Measurements from ENCODE around the gene HILPDA. TPM values are rescaled to one million over a fixed set of nuclear protein-coding genes. Genes with fewer than 3 reads are reported as not detected.
"Not testable (repeated sequence)": the region's sequence is repeated elsewhere in the genome, so short reads cannot be mapped to it uniquely, and the experiment has no call there.

Gene HILPDA
- total and polyA plus RNA-seq, 12 donors, result 4.5 to 65.0 (median 6.7) TPM

DNA sequence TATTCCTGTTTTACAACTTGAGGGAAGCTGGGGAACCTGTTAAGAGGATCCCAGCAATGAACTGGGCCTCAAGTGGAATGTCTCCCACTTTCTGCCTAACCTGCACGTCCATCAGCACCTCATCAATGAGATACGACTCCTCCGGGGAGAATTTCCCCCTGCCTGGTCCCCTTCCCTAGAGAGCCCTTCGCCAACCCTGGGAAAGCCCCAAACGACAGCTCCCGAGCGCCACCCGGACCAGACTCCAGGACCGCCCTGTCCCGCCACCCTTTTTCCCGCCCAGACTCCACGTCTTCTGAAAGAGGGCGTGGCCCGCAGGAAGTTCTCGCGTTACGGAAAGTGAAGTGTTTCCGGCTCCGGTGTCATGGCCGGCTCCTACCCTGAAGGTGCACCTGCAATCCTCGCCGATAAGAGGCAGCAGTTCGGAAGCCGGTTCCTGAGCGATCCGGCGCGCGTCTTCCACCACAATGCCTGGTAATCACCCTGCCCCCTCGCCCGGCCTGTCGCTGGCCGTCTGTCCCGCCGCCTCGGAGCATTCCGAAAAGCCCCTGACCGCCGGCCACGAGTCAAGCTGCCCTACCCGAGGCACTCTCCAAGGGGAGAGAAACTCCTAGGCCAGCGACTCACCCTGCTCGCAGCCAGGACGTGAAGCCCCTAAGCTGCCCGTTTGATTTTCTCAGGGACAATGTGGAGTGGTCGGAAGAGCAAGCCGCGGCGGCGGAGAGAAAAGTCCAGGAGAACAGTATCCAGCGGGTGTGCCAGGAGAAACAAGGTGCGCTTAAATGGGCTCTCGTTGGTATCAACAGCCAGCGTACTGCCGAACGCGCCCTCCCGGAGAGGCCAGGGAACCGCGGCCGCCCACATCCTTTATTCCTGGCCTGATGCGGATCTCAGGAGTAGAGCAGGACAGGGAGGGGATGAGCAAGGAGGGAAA lies 21.0 kb downstream of the HILPDA start, which contains the start of gene METTL2B:
TSS of gene METTL2B (plus strand) at position 347 of the 934 bp plus-strand sequence. CDS start at position 365, 18 bp downstream.
- peak within 1 kb of the TSS in 9 of 10 donors; percentile 59 to 90 (median 84) for H3K27ac ChIP-seq
- not testable (repeated sequence) for H3K27me3 ChIP-seq, H3K9me3 ChIP-seq
- peaks cover 0 to 30% (median 8%) of the 10 kb centered on the region in 9 donors for H3K36me3 ChIP-seq
- DNase-seq, result peak; percentile 86 to 93
- peaks cover 0 to 21% (median 16%) of the 10 kb centered on the region in 9 donors for H3K4me1 ChIP-seq
- intact Hi-C loops (cut with DNase I), result loop anchor here in 4 of 10 donors (5.0 to 10.0 kb wide), 3 partner anchors 56 to 406 kb away; no protein-coding TSS in a partner anchor
- WGBS, 2 donors, result 1% methylated on average over 62 of the region's 62 CpGs
- ATAC-seq, result peak; percentile 97 to 99 (median 99)
- H3K4me3 ChIP-seq, result peak within 1 kb of the TSS; percentile 55 to 90 (median 80)
- TF ChIP-seq, protein P1, sequence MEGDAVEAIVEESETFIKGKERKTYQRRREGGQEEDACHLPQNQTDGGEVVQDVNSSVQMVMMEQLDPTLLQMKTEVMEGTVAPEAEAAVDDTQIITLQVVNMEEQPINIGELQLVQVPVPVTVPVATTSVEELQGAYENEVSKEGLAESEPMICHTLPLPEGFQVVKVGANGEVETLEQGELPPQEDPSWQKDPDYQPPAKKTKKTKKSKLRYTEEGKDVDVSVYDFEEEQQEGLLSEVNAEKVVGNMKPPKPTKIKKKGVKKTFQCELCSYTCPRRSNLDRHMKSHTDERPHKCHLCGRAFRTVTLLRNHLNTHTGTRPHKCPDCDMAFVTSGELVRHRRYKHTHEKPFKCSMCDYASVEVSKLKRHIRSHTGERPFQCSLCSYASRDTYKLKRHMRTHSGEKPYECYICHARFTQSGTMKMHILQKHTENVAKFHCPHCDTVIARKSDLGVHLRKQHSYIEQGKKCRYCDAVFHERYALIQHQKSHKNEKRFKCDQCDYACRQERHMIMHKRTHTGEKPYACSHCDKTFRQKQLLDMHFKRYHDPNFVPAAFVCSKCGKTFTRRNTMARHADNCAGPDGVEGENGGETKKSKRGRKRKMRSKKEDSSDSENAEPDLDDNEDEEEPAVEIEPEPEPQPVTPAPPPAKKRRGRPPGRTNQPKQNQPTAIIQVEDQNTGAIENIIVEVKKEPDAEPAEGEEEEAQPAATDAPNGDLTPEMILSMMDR (IDR thresholded peaks at IDR 0.05), result peak in 8 of 9 donors; percentile 13 to 51 (median 40)

DNA sequence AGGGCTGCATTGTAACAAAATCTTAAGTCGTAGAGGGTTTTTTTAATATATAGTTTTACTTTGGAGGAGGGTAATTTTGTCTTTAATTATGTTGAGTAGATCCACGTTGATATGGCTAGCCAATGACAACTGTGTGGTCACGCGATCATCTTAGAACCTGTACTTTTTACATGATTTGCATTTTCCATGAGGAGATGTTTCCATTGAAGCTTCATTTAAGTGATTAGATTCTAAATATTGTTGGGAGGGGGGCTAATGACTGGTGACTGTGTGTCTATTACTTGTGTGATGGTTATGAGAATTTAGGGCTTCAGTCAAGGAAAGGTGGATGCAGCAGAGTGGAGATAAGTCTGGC lies 21.6 kb downstream of the HILPDA start:
- intact Hi-C loops (cut with DNase I), result loop anchor here in 4 of 10 donors (5.0 to 10.0 kb wide), 3 partner anchors 55 to 405 kb away; no protein-coding TSS in a partner anchor
- not testable (repeated sequence) for H3K27me3 ChIP-seq, H3K9me3 ChIP-seq, DNase-seq, ATAC-seq
- H3K4me1 ChIP-seq, result peaks cover 0 to 21% (median 16%) of the 10 kb centered on the region in 9 donors
- 5 to 8% methylated on average over 4 of the region's 4 CpGs for WGBS, 2 donors
- peaks cover 0 to 36% (median 10%) of the 10 kb centered on the region in 9 donors for H3K36me3 ChIP-seq
- H3K4me3 ChIP-seq, result peak overlapping the region; percentile 55 to 90 (median 80)
- H3K27ac ChIP-seq, result peak overlapping the region in 8 of 10 donors; percentile 66 to 90 (median 84)

DNA sequence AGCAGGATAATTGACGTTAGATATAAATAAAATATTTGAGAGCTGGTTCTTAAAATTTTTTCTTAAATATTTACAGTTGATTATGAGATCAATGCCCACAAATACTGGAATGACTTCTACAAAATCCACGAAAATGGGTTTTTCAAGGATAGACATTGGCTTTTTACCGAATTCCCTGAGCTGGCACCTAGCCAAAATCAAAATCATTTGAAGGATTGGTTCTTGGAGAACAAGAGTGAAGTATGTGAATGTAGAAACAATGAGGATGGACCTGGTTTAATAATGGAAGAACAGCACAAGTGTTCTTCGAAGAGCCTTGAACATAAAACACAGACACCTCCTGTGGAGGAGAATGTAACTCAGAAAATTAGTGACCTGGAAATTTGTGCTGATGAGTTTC lies 23.4 kb downstream of the HILPDA start:
- H3K27me3 ChIP-seq, H3K9me3 ChIP-seq, H3K4me3 ChIP-seq, DNase-seq, H3K27ac ChIP-seq, ATAC-seq: not testable (repeated sequence)
- intact Hi-C loops (cut with DNase I), result loop anchor here in 4 of 10 donors (5.0 to 10.0 kb wide), 3 partner anchors 53 to 403 kb away; no protein-coding TSS in a partner anchor
- H3K36me3 ChIP-seq, result peaks cover 0 to 54% (median 15%) of the 10 kb centered on the region in 9 donors
- 85% methylated on average over 3 of the region's 4 CpGs for WGBS, 2 donors
- peaks cover 0 to 21% (median 16%) of the 10 kb centered on the region in 9 donors for H3K4me1 ChIP-seq

DNA sequence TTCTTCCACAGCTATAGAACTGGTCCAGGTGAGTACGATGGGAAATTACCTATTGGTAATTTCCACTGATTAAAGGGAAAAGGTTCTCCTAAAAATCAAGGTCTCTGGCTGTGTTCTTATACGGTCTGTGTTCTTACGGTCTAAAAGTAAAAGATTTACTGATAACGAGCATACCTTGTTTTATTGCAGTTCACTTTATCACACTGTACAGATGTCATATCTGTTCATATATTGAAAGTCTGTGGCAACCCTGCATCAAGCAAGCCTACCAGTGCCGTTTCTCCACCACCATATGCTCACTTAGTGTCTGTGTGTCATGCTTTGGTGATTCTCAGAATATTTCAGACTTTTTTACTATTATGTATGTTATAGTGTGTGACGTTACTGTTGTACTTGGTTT lies 32.5 kb downstream of the HILPDA start:
- ATAC-seq, H3K27me3 ChIP-seq: not testable (repeated sequence)

DNA sequence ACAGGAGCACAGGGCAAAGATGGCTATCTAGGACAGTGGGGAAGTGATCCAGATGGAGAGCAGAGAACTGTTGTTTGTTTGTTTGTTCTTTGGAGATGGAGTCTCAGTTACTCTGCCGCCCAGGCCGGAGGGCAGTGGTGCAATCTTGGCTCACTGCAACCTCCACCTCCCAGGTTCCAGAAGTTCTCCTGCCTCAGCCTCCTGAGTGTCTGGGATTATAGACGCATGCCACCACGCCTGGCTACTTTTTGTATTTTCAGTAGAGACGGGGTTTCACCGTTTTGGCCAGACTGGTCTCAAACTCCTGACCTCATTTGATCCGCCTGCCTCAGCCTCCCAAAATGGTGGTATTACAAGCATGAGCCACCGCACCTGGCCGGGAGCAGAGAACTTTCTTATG lies 41.7 kb downstream of the HILPDA start:
- Histone ChIP-seq H3K9me3 (no peaks in the 10 kb centered on the region), H3K4me3 (no peak overlapping the region), H3K4me1 (no peaks in the 10 kb centered on the region), H3K27me3 (no peaks in the 10 kb centered on the region), H3K36me3 (peaks cover 0 to 97% (median 17%) of the 10 kb centered on the region in 9 donors), H3K27ac (no peak overlapping the region)
- ATAC-seq (no peak), DNase-seq (no peak)
- TF ChIP-seq, protein P1 (IDR thresholded peaks at IDR 0.05), result no peak
- 92 to 94% methylated on average over 9 of the region's 9 CpGs for WGBS, 2 donors
- intact Hi-C loops (cut with DNase I), result no loop called here

More for the DNA sequence above, 32.5 kb downstream of the HILPDA start:
- 94 to 98% methylated on average over 6 of the region's 6 CpGs for WGBS, 2 donors
- H3K4me1 ChIP-seq; H3K9me3 ChIP-seq; DNase-seq; H3K27ac ChIP-seq; H3K4me3 ChIP-seq; intact Hi-C loops (cut with DNase I): not testable (repeated sequence)
- peaks cover 0 to 78% (median 18%) of the 10 kb centered on the region in 9 donors for H3K36me3 ChIP-seq

DNA sequence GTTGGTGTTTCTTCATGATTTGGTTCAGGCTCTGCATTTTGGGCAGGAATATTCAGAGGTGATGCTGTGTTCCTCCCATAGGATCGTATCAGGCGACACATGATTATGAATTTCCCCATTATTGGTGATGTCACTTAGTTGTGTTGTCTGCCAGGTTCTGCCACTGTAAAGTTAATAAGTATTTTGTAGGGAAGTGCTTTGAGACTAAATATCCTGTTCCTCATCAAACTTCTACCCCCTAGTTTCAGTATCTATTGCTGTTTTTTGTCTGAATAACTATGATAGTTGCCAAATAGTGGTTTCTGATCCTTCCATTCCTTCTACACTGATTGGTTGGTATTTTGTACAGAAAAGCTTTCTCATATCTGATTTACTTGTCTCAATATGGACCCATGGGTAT lies 49.7 kb downstream of the HILPDA start:
- 92 to 94% methylated on average over 2 of the region's 2 CpGs for WGBS, 2 donors
- intact Hi-C loops (cut with DNase I); ATAC-seq; H3K9me3 ChIP-seq; DNase-seq; H3K4me1 ChIP-seq; H3K27ac ChIP-seq; H3K4me3 ChIP-seq; H3K27me3 ChIP-seq: not testable (repeated sequence)
- H3K36me3 ChIP-seq, result peaks cover 0 to 42% (median 0%) of the 10 kb centered on the region in 9 donors

DNA sequence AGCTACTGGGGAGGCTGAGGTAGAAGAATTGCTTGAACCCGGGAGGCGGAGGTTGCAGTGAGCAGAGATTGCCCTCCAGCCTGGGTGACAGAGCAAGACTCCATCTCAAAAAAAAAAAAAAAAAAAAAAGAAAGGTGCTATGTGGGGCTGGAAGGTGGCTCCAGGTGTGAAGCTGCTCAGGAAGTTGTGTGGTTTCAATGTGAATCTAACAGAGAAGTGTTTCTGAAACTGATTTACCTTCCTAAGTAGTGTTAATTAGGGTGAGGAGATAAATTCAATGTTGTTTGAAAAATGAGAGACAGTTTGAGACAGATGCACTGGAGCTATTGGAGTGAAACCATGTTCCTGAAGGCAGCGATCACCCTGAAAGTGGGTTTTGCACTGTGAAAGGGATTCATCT lies 51.1 kb downstream of the HILPDA start:
- 96 to 97% methylated on average over 3 of the region's 3 CpGs for WGBS, 2 donors
- intact Hi-C loops (cut with DNase I); H3K27me3 ChIP-seq; H3K4me1 ChIP-seq; H3K4me3 ChIP-seq; H3K27ac ChIP-seq; ATAC-seq; H3K9me3 ChIP-seq; DNase-seq: not testable (repeated sequence)
- H3K36me3 ChIP-seq, result peaks cover 0 to 28% (median 0%) of the 10 kb centered on the region in 9 donors

DNA sequence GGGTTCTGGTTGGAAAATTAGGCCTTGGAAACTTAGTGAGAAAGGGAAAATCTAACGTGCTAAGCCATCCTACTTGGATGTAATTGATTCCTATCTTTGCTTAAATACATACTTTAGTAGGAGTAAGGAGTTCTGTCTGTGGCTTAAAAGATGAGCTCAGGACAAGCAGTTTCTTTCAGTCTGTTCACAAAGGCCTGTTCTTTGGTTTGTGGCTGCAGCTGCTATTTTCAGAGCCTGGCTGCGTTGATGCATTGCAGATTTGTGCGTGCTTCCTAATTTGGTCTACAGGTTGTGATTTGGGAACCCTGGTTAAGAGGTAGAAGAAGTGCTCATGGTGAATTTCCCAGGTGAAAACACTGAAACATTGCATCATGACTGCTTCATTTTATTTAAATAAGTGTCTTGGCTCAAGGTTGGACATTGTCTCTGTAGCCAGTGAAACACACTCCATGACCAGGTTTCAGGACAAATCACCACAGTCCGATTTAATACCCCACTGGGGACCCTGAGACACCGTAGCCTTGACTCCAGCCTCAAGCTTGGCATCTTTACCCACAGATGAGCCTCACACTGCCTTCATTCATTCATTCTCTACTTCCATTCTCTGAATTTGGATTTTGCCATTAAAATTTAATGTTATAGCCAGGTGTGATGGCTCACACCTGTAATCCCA lies 51.8 kb downstream of the HILPDA start:
- ATAC-seq, result not testable (repeated sequence)
- 86 to 87% methylated on average over 5 of the region's 5 CpGs for WGBS, 2 donors
- H3K36me3 ChIP-seq, result peaks cover 0 to 22% (median 0%) of the 10 kb centered on the region in 9 donors

More for the DNA sequence above, 51.8 kb downstream of the HILPDA start:
- H3K4me3 ChIP-seq; H3K9me3 ChIP-seq; H3K27me3 ChIP-seq; DNase-seq; H3K4me1 ChIP-seq; intact Hi-C loops (cut with DNase I); H3K27ac ChIP-seq: not testable (repeated sequence)

All from heart right ventricle (tissue), 16 donors.